Measurements from ENCODE around the gene AXL.

- TF ChIP-seq CTCF (IDR thresholded peaks at IDR 0.05) (no peak), POLR2A (IDR thresholded peaks at IDR 0.05) (no peak)
Measured at GRCh38 chr19:41310033-41310831, 91.2 kb downstream of the AXL start, which contains the start of gene CCDC97.
